HG03432 (cell line): ENCODE results near the gene FXYD4.
"Not testable (repeated sequence)": the region's sequence is repeated elsewhere in the genome, so short reads cannot be mapped to it uniquely, and the experiment has no call there.

Source experiments
- ATAC-seq: cut with Tn5 transposase; IDR thresholded peaks from one replicate; pipeline ENCODE4 v1.9.1; 2021; ENCODE audit warnings: mild to moderate bottlenecking, moderate library complexity; ENCODE audit not compliant: unreplicated experiment

The FXYD4 gene

GRCh38 chr10:43415544-43415943, 44.1 kb downstream of the FXYD4 start:
- ATAC-seq = no peak

- ATAC-seq = peak; percentile 34
Measured at GRCh38 chr10:43417950-43418768, 46.7 kb downstream of the FXYD4 start.

- no peak for ATAC-seq
Measured at GRCh38 chr10:43419997-43420368, 48.5 kb downstream of the FXYD4 start.

- ATAC-seq = peak; percentile 88
Measured at GRCh38 chr10:43420369-43421200, 49.1 kb downstream of the FXYD4 start.

- ATAC-seq = no peak
Measured at GRCh38 chr10:43421201-43421507, 49.7 kb downstream of the FXYD4 start.

- ATAC-seq = no peak
Measured at GRCh38 chr10:43421519-43421918, 50.1 kb downstream of the FXYD4 start.

GRCh38 chr10:43421944-43422343, 50.5 kb downstream of the FXYD4 start:
- ATAC-seq = not testable (repeated sequence)

GRCh38 chr10:43424416-43424815, 53.0 kb downstream of the FXYD4 start:
- ATAC-seq = no peak
